GM12878 (cell line): ENCODE data around the gene BMP7. TPM values are rescaled to one million over a fixed set of nuclear protein-coding genes. Genes with fewer than 3 reads are reported as not detected.

ENCODE experiments used
- ATAC-seq: fragments of 200-7000 bp; cut with Tn5 transposase; 3 replicates; pipeline ENCODE4 v1.9.1; 2020; ENCODE audit warnings: mild to moderate bottlenecking, moderate library complexity
- BruUV-seq: library from RNA; stranded (reverse); fragments of 400-500 nt; replicated peaks from 2 replicates; lab custom pipeline; 2021; lab: Mats Ljungman, UMichigan
- CTCF ChIA-PET: fragments of 300-600 bp; sonication (Branson Sonifier 250); formaldehyde crosslinking; extraction: SDS; loops from one replicate; lab custom pipeline; 2021; ENCODE audit warnings: inconsistent platforms; lab: Yijun Ruan, JAX
- POLR2A ChIA-PET: fragments of 350-600 bp; formaldehyde crosslinking; extraction: SDS; loops from one replicate; lab custom pipeline; 2021; ENCODE audit warnings: inconsistent platforms; lab: Charles Lee
- RAD21 ChIA-PET: fragments of 300-600 bp; sonication (Branson Sonifier 250); formaldehyde crosslinking; loops from one replicate; lab custom pipeline; 2023; ENCODE audit warnings: antibody characterized with exemption; ENCODE audit not compliant: unreplicated experiment; lab: Charles Lee
- SMC1A ChIA-PET: fragments of 300-600 bp; sonication (Branson Sonifier 250); formaldehyde crosslinking; loops from one replicate; lab custom pipeline; 2023; ENCODE audit not compliant: unreplicated experiment, uncharacterized antibody; lab: Charles Lee
- DNase-seq: peaks from one replicate; pipeline ENCODE4 v3.0.0-alpha.2; 2011; ENCODE audit warnings: low read depth, low spot score
- FAIRE-seq: peaks from 3 replicates; lab custom pipeline; 2011; peaks lifted over from hg19 to GRCh38; lab: Jason Lieb, UNC
- H2AFZ ChIP-seq: 2 replicates; pipeline ENCODE4 v1.6.0; 2011; ENCODE audit warnings: low read depth, low read length, control low read depth; ENCODE audit not compliant: control insufficient read depth
- H3K27ac ChIP-seq: 2 replicates; pipeline ENCODE4 v1.5.1; 2011; ENCODE audit warnings: control low read depth; ENCODE audit not compliant: control insufficient read depth, insufficient read depth
- H3K27me3 ChIP-seq, 2 experiments: replicated peaks in 1 of 2; 2 replicates each; pipeline versions ENCODE4 v1.6.0 to v1.6.1; 2011; ENCODE audit warnings: low read length in 1 of 2; ENCODE audit not compliant: control insufficient read depth in 2 of 2, insufficient read depth in 2 of 2
- H3K36me3 ChIP-seq, 2 experiments: 2 replicates each; pipeline ENCODE4 v1.5.1; 2011; ENCODE audit warnings: low read length in 1 of 2; ENCODE audit not compliant: control insufficient read depth in 2 of 2, insufficient read depth in 2 of 2
- H3K4me1 ChIP-seq: 2 replicates; pipeline ENCODE4 v1.6.1; 2011; ENCODE audit warnings: mild to moderate bottlenecking, low read length, moderate library complexity, mixed read lengths; ENCODE audit not compliant: control insufficient read depth, insufficient read depth
- H3K4me2 ChIP-seq: 2 replicates; pipeline ENCODE4 v1.6.0; 2011; ENCODE audit warnings: control low read depth; ENCODE audit not compliant: control insufficient read depth, insufficient read depth
- H3K4me3 ChIP-seq: fragments of 200-600 bp; sonication (generic); 2 replicates; pipeline ENCODE4 v1.5.1; 2016
- H3K79me2 ChIP-seq: 2 replicates; pipeline ENCODE4 v1.6.0; 2011; ENCODE audit warnings: low read length; ENCODE audit not compliant: control insufficient read depth, insufficient read depth
- H3K9ac ChIP-seq: 2 replicates; pipeline ENCODE4 v1.8.0; 2011; ENCODE audit warnings: low read length, control low read depth, mixed read lengths; ENCODE audit not compliant: control insufficient read depth, insufficient read depth
- H3K9me3 ChIP-seq: replicated peaks from 3 replicates; pipeline ENCODE4 v1.5.1; 2011; ENCODE audit warnings: mild to moderate bottlenecking, low read length; ENCODE audit not compliant: control insufficient read depth, insufficient read depth
- H4K20me1 ChIP-seq: 2 replicates; pipeline ENCODE4 v1.6.0; 2011; ENCODE audit not compliant: control insufficient read depth, insufficient read depth
- NFXL1 ChIP-seq: fragments of 450-650 bp; IDR thresholded peaks from 2 replicates; pipeline ENCODE4 v1.6.1; 2017; ENCODE audit warnings: antibody characterized with exemption, mild to moderate bottlenecking, borderline replicate concordance
- NFYA ChIP-seq: IDR thresholded peaks from 2 replicates; pipeline ENCODE4 v1.6.1; 2011; ENCODE audit warnings: low read depth, mild to moderate bottlenecking, low read length, improper control_type of control experiment, borderline replicate concordance
- SUZ12 ChIP-seq: fragments of 200-600 bp; sonication (generic); IDR thresholded peaks from one replicate; pipeline ENCODE4 v1.6.1; 2018; ENCODE audit warnings: antibody characterized with exemption, mild to moderate bottlenecking; ENCODE audit not compliant: unreplicated experiment
- TBL1XR1 ChIP-seq: IDR thresholded peaks from 2 replicates; pipeline ENCODE4 v1.6.1; 2012; ENCODE audit warnings: low read depth, low read length, improper control_type of control experiment
- ZZZ3 ChIP-seq: IDR thresholded peaks from 2 replicates; pipeline ENCODE4 v1.6.1; 2011; ENCODE audit warnings: low read depth; ENCODE audit not compliant: control insufficient read depth, insufficient read length
- WGBS: methylation state at CpG from one replicate; pipeline ENCODE4 v1.1.6; 2016; ENCODE audit warnings: low lambda C conversion rate; ENCODE audit not compliant: insufficient replicate concordance, insufficient coverage; ENCODE audit errors: missing lambda C conversion rate; 5-methylcytosine and 5-hydroxymethylcytosine counted together
- in situ Hi-C: fragments of 300-500 bp; cut with MboI; formaldehyde crosslinking; loops from 9 replicates; pipeline ENCODE4 v1.14.3; 2018; ENCODE audit warnings: mixed read lengths
- intact Hi-C: fragments of 100-400 bp; cut with micrococcal nuclease; formaldehyde crosslinking; loops from one replicate; pipeline ENCODE4 v1.14.2; 2022; ENCODE audit not compliant: unreplicated experiment
- polyA plus RNA-seq, 11 experiments: library from polyadenylated mRNA; depleted of rRNA in 4 of 11; unstranded in 6 of 11; stranded (reverse) in 5 of 11; fragments of >200 nt; fragmentation: Nextera tagmentation in 4 of 11; fragmentation: Illumina TruSeq in 1 of 11; extraction: Ambion mirVana in 4 of 11; extraction: Trizol in 1 of 11; gene quantifications; 1 replicate in 1 of 11; 2 replicates in 10 of 11; pipeline versions ENCODE4 v1.2.1 to v1.2.3, GENCODE V29; 2011 to 2016; ENCODE audit warnings: inconsistent platforms in 2 of 11, missing spikeins in 2 of 11, low read depth in 1 of 11
- total RNA-seq, 4 experiments: library from RNA; depleted of rRNA in 3 of 4; stranded (reverse); fragments of >200 nt in 3 of 4; fragmentation: Illumina TruSeq in 1 of 4; extraction: Trizol in 1 of 4; gene quantifications; 2 replicates each; pipeline versions ENCODE4 v1.2.1 to v1.2.3, GENCODE V29; 2013 to 2021

The BMP7 gene
- total and polyA plus RNA-seq, 10 of the 15 experiments (the other 5 are each of a cell fraction or from before 2014, with no cell fraction given), result 0.18 to 0.51 (median 0.28) TPM; not detected in 7

GRCh38 chr20:57210911-57211280, 55.5 kb downstream of the BMP7 start:
- WGBS, result 44% methylated on average over 8 of the region's 8 CpGs
- no TSS peak for BruUV-seq
- Histone ChIP-seq H3K9ac (no peak overlapping the region), H3K36me3 (no peaks in the 10 kb centered on the region; a peak in 1 of 4 replicates), H3K4me1 (no peaks in the 10 kb centered on the region), H3K79me2 (no peaks in the 10 kb centered on the region), H4K20me1 (no peaks in the 10 kb centered on the region), H3K4me3 (no peak overlapping the region), H2AFZ (no peak overlapping the region), H3K27ac (no peak overlapping the region), H3K9me3 (no peaks in the 10 kb centered on the region; the same call in 2 of the 3 replicates), H3K4me2 (no peak overlapping the region), H3K27me3 (peaks cover 0 to 1% of the 10 kb centered on the region in 2 experiments; a peak in 2 of 4 replicates)
- DNase-seq (no peak), ATAC-seq (no peak), FAIRE-seq (no peak)
- POLR2A ChIA-PET, result no interaction called here
- RAD21 ChIA-PET, result no interaction called here
- TF ChIP-seq NFXL1, result 0 out of 2 replicates have a peak, but pooled peaks have one; percentile 6
- TF ChIP-seq SUZ12, result no peak
- SMC1A ChIA-PET, result no interaction called here
- intact Hi-C loops, result no loop called here
- CTCF ChIA-PET, result no interaction called here
- in situ Hi-C loops, result no loop called here

- H3K36me3 ChIP-seq, result no peaks in the 10 kb centered on the region; a peak in 1 of 4 replicates
- no peak for DNase-seq
These were observed 56.2 kb downstream of the BMP7 start for GRCh38 chr20:57210054-57210910.

More at GRCh38 chr20:57210054-57210910, 56.2 kb downstream of the BMP7 start:
- H3K4me1 ChIP-seq, result no peaks in the 10 kb centered on the region
- no peak for TF ChIP-seq NFYA
- TF ChIP-seq TBL1XR1, result no peak
- peak; percentile 9; the same call in 1 of the 2 replicates for TF ChIP-seq NFXL1
- no peak for TF ChIP-seq ZZZ3
- FAIRE-seq, result no peak
- no peak overlapping the region for H3K4me2 ChIP-seq
- SMC1A ChIA-PET, result no interaction called here
- RAD21 ChIA-PET, result no interaction called here
- POLR2A ChIA-PET, result no interaction called here
- ATAC-seq, result no peak
- no peak overlapping the region for H3K9ac ChIP-seq
- no peaks in the 10 kb centered on the region for H3K79me2 ChIP-seq
- H2AFZ ChIP-seq, result no peak overlapping the region
- 34% methylated on average over 23 of the region's 23 CpGs for WGBS
- H3K27ac ChIP-seq, result no peak overlapping the region
- H4K20me1 ChIP-seq, result no peaks in the 10 kb centered on the region
- no peak overlapping the region for H3K4me3 ChIP-seq
- H3K9me3 ChIP-seq, result no peaks in the 10 kb centered on the region; the same call in 2 of the 3 replicates
- intact Hi-C loops, result no loop called here
- BruUV-seq, result no TSS peak
- in situ Hi-C loops, result no loop called here
- H3K27me3 ChIP-seq, result peaks cover 0 to 1% of the 10 kb centered on the region in 2 experiments; a peak in 2 of 4 replicates
- CTCF ChIA-PET, result no interaction called here
